ENCODE data around the gene TIMP1. TPM values are rescaled to one million over a fixed set of nuclear protein-coding genes. Genes with fewer than 3 reads are reported as not detected.

TIMP1 gene
- 1,308 TPM for total RNA-seq

GRCh38 chrX:47581731-47582647 is at the start of gene TIMP1:
TSS of gene TIMP1 (plus strand) at chrX:47582436. CDS start at chrX:47583416, 980 bp downstream.
- Histone ChIP-seq H3K4me3 (peak within 1 kb of the TSS; percentile 60 to 70), H3K36me3 (peaks cover 5 to 7% of the 10 kb centered on the region in 2 donors), H3K27ac (peak within 1 kb of the TSS; percentile 85 to 90), H3K4me1 (peaks cover 0 to 6% of the 10 kb centered on the region in 2 donors), H3K9me3 (no peaks in the 10 kb centered on the region), H3K27me3 (no peaks in the 10 kb centered on the region)
- intact Hi-C loops (cut with DNase I) = loop anchor here (1.0 to 5.0 kb wide), 2 partner anchors 21 to 65 kb away; partner anchors contain the start of gene ARAF
- DNase-seq (ENCODE audit: low spot score in 2 of 2) = peak; percentile 86 to 96
- no peak for TF ChIP-seq CTCF (IDR thresholded peaks at IDR 0.05)

DNA sequence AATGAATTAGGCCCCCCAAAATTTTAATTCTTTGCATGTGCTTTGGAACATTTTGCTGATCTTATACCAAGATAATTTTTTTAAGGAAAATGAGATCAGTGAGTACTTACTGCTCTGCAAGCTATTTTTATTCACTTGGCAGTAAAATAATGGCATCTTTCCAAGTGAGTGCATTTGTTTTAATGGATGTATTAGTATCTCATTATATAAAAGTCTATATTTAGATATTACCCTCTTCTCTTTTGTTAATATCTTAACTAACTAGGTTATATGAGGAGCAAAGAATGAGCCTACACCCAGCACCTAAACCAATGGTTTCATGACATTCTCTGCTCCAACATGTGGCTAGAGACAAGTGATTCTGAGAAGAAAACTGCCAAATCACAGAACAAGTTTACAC is 42.4 kb upstream of the TIMP1 start:
- no peaks in the 10 kb centered on the region for H3K27me3 ChIP-seq
- H3K27ac ChIP-seq = peak overlapping the region; percentile 75 to 87
- no peak for DNase-seq (ENCODE audit: low spot score in 2 of 2)
- H3K9me3 ChIP-seq = no peaks in the 10 kb centered on the region
- H3K36me3 ChIP-seq = no peaks in the 10 kb centered on the region
- no peak for TF ChIP-seq CTCF (IDR thresholded peaks at IDR 0.05)
- H3K4me3 ChIP-seq = no peak overlapping the region
- intact Hi-C loops (cut with DNase I) = loop anchor here (2.0 to 10.0 kb wide), 2 partner anchors 111 to 485 kb away; partner anchors contain the start of gene ELK1
- H3K4me1 ChIP-seq = peaks cover 0 to 6% of the 10 kb centered on the region in 2 donors

DNA sequence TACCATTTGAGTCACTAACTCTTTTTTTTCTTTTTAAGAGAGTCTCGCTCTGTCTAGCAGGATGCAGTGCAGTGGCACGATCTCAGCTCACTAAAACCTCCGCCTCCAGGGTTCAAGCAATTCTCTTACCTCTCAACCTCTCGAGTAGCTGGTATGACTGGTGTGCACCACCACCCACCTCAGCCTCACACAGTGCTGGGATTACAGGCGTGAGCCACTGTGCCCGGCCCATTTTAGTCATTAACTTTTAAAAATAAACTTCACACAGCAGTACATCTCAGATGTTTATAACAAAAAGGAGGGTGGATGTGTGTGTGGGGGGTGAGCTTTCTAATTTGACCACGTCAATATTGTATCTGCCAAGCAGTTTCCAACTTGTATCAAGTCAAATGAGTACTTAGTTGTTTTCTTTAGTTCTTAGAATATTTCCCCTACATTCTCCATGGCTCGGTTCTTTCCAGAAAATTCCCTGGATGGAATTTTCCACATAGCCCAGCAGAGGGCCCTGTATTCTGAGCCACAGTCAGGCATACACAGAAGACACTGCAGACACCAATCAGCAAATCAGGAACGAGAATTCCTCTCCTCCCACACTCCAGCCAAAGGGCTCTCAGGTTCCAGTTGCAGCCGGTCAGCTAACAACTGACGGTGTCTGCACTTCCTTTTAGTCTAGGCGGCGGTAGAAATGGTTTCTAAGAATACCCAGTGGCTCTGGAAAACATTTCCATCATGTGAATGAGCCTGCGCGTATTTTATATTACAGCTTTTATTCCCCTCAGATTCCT is 41.3 kb upstream of the TIMP1 start:
- peak; percentile 38 to 44 (median 41) for TF ChIP-seq CTCF (IDR thresholded peaks at IDR 0.05)

DNA sequence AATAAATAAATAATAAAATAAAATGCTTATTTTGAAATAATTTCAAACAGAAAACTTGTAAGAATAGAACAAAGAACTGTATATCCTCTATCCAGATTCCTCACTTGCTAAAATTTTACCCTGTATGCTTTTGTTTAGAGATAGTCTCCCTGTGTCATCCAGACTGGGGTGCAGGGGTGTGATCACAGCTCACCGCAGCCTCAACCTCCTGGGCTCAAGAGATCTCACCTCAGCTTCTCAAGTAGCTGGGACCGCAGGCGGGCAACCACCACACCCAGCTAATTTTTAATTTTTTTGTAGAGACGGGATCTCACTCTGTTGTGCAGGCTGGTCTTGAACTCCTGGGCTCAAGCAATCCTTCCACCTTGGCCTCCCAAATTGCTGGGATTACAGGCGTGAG is 38.7 kb upstream of the TIMP1 start:
- Histone ChIP-seq H3K36me3 (no peaks in the 10 kb centered on the region), H3K9me3 (no peaks in the 10 kb centered on the region), H3K4me3 (no peak overlapping the region), H3K27ac (no peak overlapping the region), H3K4me1 (peaks cover 0 to 6% of the 10 kb centered on the region in 2 donors), H3K27me3 (no peaks in the 10 kb centered on the region)
- no peak for TF ChIP-seq CTCF (IDR thresholded peaks at IDR 0.05)
- intact Hi-C loops (cut with DNase I) = loop anchor here (10.0 kb wide), 1 partner anchor 481 kb away; no protein-coding TSS in a partner anchor
- no peak for DNase-seq (ENCODE audit: low spot score in 2 of 2)

More for the DNA sequence above, 41.3 kb upstream of the TIMP1 start:
- no peaks in the 10 kb centered on the region for H3K9me3 ChIP-seq
- H3K4me1 ChIP-seq = peaks cover 0 to 6% of the 10 kb centered on the region in 2 donors
- H3K27ac ChIP-seq = peak overlapping the region; percentile 82 to 88
- no peaks in the 10 kb centered on the region for H3K27me3 ChIP-seq
- H3K36me3 ChIP-seq = no peaks in the 10 kb centered on the region
- intact Hi-C loops (cut with DNase I) = loop anchor here (1.0 to 10.0 kb wide), 3 partner anchors 15 to 484 kb away; partner anchors contain the start of gene ELK1
- peak; percentile 54 to 90 for DNase-seq (ENCODE audit: low spot score in 2 of 2)
- no peak overlapping the region for H3K4me3 ChIP-seq

DNA sequence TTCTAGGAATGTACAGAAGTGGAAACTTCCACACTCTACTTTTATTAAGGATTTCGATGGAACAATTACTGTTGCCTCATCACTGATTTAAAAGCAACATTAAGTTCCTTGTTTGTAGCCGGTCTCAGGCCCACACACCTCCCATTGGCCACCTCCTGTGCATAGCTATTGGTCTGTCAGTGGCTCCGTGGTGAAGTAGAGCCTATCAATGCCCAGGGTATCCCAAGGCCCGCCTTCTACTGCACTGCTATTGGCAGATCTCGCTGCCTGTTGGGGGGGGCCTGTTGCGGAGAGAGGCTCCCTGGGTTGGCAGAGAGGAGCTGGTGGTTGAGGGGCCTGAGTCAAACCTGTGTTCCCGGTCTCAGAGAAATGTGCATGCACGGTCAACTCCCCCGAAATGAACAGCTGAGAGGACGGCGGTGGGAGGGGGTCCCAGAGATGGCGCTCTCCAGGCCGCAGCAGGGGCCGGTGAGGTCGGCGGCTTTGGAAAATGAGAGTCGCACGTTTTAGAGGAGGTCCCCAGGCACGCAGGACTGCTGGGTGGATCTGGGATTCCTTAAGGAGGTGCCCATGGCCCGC is 26.1 kb upstream of the TIMP1 start:
- H3K9me3 ChIP-seq = no peaks in the 10 kb centered on the region
- no peak for TF ChIP-seq CTCF (IDR thresholded peaks at IDR 0.05)
- H3K36me3 ChIP-seq = no peaks in the 10 kb centered on the region
- intact Hi-C loops (cut with DNase I) = loop anchor here (1.0 kb wide), 1 partner anchor 15 kb away; no protein-coding TSS in a partner anchor
- H3K4me1 ChIP-seq = no peaks in the 10 kb centered on the region
- peak overlapping the region; percentile 80 to 84 for H3K27ac ChIP-seq
- peak; percentile 88 to 96 for DNase-seq (ENCODE audit: low spot score in 2 of 2)
- H3K27me3 ChIP-seq = no peaks in the 10 kb centered on the region
- H3K4me3 ChIP-seq = peak overlapping the region; percentile 48 to 66

All from ascending aorta (tissue), 2 donors.